A549 (cell line): Measurements from ENCODE around the gene NKAIN2. TPM values are rescaled to one million over a fixed set of nuclear protein-coding genes. Genes with fewer than 3 reads are reported as not detected.

Source experiments
- ATAC-seq, 2 experiments: fragments of 200-7000 bp in 1 of 2; fragments of >200 bp in 1 of 2; cut with Nextera tagmentation in 1 of 2; cut with Tn5 transposase in 1 of 2; 3 replicates each; pipeline versions ENCODE4 v1.8.0 to v1.9.1; 2018 to 2020; ENCODE audit warnings: mild to moderate bottlenecking in 1 of 2, moderate library complexity in 1 of 2
- CTCF ChIA-PET: fragments of 300-600 bp; sonication (Branson Sonifier 250); formaldehyde crosslinking; extraction: SDS; loops from one replicate; lab custom pipeline; 2021; ENCODE audit warnings: antibody characterized with exemption, inconsistent platforms; lab: Yijun Ruan, JAX
- POLR2A ChIA-PET: fragments of 350-600 bp; formaldehyde crosslinking; extraction: SDS; loops from one replicate; lab custom pipeline; 2021; ENCODE audit warnings: antibody characterized with exemption, inconsistent platforms; lab: Yijun Ruan, JAX
- DNase-seq, 2 experiments: peaks; one replicate each; pipeline versions ENCODE4 v3.0.0 to v3.0.0-alpha.2; 2011 to 2016; ENCODE audit warnings: low read depth in 1 of 2, low spot score in 1 of 2
- FAIRE-seq: peaks from 2 replicates; lab custom pipeline; 2011; peaks lifted over from hg19 to GRCh38; lab: Jason Lieb, UNC
- H3K27ac ChIP-seq, 2 experiments: fragments of >200 bp; sonication (Bioruptor Twin); formaldehyde crosslinking; 3 replicates each; pipeline ENCODE4 v1.5.1; 2016 to 2017
- H3K4me1 ChIP-seq: fragments of >200 bp; sonication (Bioruptor Twin); formaldehyde crosslinking; 3 replicates; pipeline ENCODE4 v1.6.1; 2016
- H3K4me2 ChIP-seq: fragments of >200 bp; sonication (Bioruptor Twin); formaldehyde crosslinking; 3 replicates; pipeline ENCODE4 v1.6.1; 2016
- H3K4me3 ChIP-seq: fragments of >200 bp; sonication (Bioruptor Twin); formaldehyde crosslinking; 3 replicates; pipeline ENCODE4 v1.5.1; 2016
- H3K9me3 ChIP-seq: fragments of >200 bp; sonication (Bioruptor Twin); formaldehyde crosslinking; 3 replicates; pipeline ENCODE4 v1.6.1; 2016
- CHD2 ChIP-seq: fragments of 150-350 bp; IDR thresholded peaks from 2 replicates; pipeline ENCODE4 v1.6.1; 2014; ENCODE audit warnings: low read length; ENCODE audit not compliant: partially characterized antibody
- EHF ChIP-seq: fragments of 250-450 bp; sonication (Bioruptor Pico); IDR thresholded peaks from 2 replicates; pipeline ENCODE4 v1.5.0; 2020; ENCODE audit warnings: mild to moderate bottlenecking
- EP300 ChIP-seq, 2 experiments: fragments of >200 bp; sonication (Bioruptor Twin); formaldehyde crosslinking; IDR thresholded peaks; 2 replicates in 1 of 2; 3 replicates in 1 of 2; pipeline ENCODE4 v1.6.1; 2016 to 2017
- ESRRA ChIP-seq: fragments of 150-350 bp; IDR thresholded peaks from 2 replicates; pipeline ENCODE4 v1.6.1; 2014; ENCODE audit warnings: mild to moderate bottlenecking, low read length, borderline replicate concordance
- FOXS1 ChIP-seq: fragments of 250-450 bp; sonication (Bioruptor Pico); IDR thresholded peaks from 2 replicates; pipeline ENCODE4 v1.5.0; 2020; ENCODE audit warnings: mild to moderate bottlenecking, moderate library complexity
- GATA3 ChIP-seq: IDR thresholded peaks from 2 replicates; pipeline ENCODE4 v1.6.1; 2012; ENCODE audit warnings: borderline replicate concordance
- HEYL ChIP-seq: fragments of 250-450 bp; sonication (Bioruptor Pico); IDR thresholded peaks from 2 replicates; pipeline ENCODE4 v1.8.0; 2021; ENCODE audit warnings: mild to moderate bottlenecking, moderate library complexity
- HOXB5 ChIP-seq: fragments of 250-450 bp; sonication (Bioruptor Pico); IDR thresholded peaks from 2 replicates; pipeline ENCODE4 v1.5.0; 2020; ENCODE audit warnings: mild to moderate bottlenecking, moderate library complexity
- JUN ChIP-seq, 2 experiments: fragments of >200 bp; sonication (Bioruptor Twin); formaldehyde crosslinking; IDR thresholded peaks; 2 replicates in 1 of 2; 3 replicates in 1 of 2; pipeline ENCODE4 v1.6.1; 2016 to 2017
- JUNB ChIP-seq: fragments of >200 bp; sonication (Bioruptor Twin); formaldehyde crosslinking; IDR thresholded peaks from 2 replicates; pipeline ENCODE4 v1.6.1; 2016
- KDM1A ChIP-seq: fragments of 200-600 bp; sonication (generic); IDR thresholded peaks from 2 replicates; pipeline ENCODE4 v1.6.1; 2016; ENCODE audit warnings: low read depth, mild to moderate bottlenecking
- KDM5A ChIP-seq: fragments of 200-600 bp; sonication (generic); IDR thresholded peaks from 2 replicates; pipeline ENCODE4 v1.6.1; 2016; ENCODE audit warnings: antibody characterized with exemption, mild to moderate bottlenecking
- NR3C1 ChIP-seq: fragments of >200 bp; sonication (Bioruptor Twin); formaldehyde crosslinking; IDR thresholded peaks from 3 replicates; pipeline ENCODE4 v1.6.1; 2017
- PBX3 ChIP-seq: IDR thresholded peaks from 2 replicates; pipeline ENCODE4 v1.6.1; 2012
- RAD21 ChIP-seq, 2 experiments: fragments of >200 bp in 1 of 2; sonication (Bioruptor Twin) in 1 of 2; formaldehyde crosslinking in 1 of 2; IDR thresholded peaks in 1 of 2; conservative IDR thresholded peaks in 1 of 2; 2 replicates in 1 of 2; 3 replicates in 1 of 2; pipeline ENCODE4 v1.6.1; 2012 to 2018; ENCODE audit warnings: inconsistent platforms in 1 of 2
- TP53 ChIP-seq: fragments of 250-450 bp; sonication (Bioruptor Pico); IDR thresholded peaks from 2 replicates; pipeline ENCODE4 v1.5.0; 2021; ENCODE audit warnings: mild to moderate bottlenecking, moderate library complexity
- USF2 ChIP-seq: fragments of 450-650 bp; IDR thresholded peaks from 2 replicates; pipeline ENCODE4 v1.6.1; 2014; ENCODE audit warnings: antibody characterized with exemption
- ZC3H11A ChIP-seq: fragments of 450-650 bp; IDR thresholded peaks from 2 replicates; pipeline ENCODE4 v1.6.1; 2014; ENCODE audit warnings: antibody characterized with exemption, mild to moderate bottlenecking
- WGBS: methylation state at CpG from one replicate; pipeline ENCODE4 v1.1.6; 2017; ENCODE audit errors: missing lambda C conversion rate; 5-methylcytosine and 5-hydroxymethylcytosine counted together
- polyA plus RNA-seq, 4 experiments: library from polyadenylated mRNA; depleted of rRNA in 3 of 4; stranded (reverse); fragments of >200 nt; fragmentation: RNase III in 1 of 4; extraction: RNeasy Plus Mini Kit Qiagen cat#74134 plus additional on column Dnase treatment in 1 of 4; gene quantifications; 2 replicates in 3 of 4; 3 replicates in 1 of 4; pipeline ENCODE4 v1.2.3, GENCODE V29; 2011 to 2017

NKAIN2 gene
- polyA plus RNA-seq, 2 of the 4 experiments (the other 2 are of a cell fraction), result not detected

GRCh38 chr6:123769431-123769830 is 34.2 kb upstream of the NKAIN2 start:
- Histone ChIP-seq H3K4me1 (no peaks in the 10 kb centered on the region), H3K4me3 (no peak overlapping the region), H3K27ac (no peak overlapping the region), H3K9me3 (no peaks in the 10 kb centered on the region), H3K4me2 (no peak overlapping the region)
- ChIA-PET POLR2A (no interaction called here), CTCF (no interaction called here)
- WGBS, result 15% methylated on average over 2 of the region's 2 CpGs
- FAIRE-seq, result no peak
- no peak for ATAC-seq
- no peak for DNase-seq
- TF ChIP-seq GATA3 (no peak), HOXB5 (CRISPR knock-in tag) (no peak), USF2 (no peak), ESRRA (no peak)

DNA sequence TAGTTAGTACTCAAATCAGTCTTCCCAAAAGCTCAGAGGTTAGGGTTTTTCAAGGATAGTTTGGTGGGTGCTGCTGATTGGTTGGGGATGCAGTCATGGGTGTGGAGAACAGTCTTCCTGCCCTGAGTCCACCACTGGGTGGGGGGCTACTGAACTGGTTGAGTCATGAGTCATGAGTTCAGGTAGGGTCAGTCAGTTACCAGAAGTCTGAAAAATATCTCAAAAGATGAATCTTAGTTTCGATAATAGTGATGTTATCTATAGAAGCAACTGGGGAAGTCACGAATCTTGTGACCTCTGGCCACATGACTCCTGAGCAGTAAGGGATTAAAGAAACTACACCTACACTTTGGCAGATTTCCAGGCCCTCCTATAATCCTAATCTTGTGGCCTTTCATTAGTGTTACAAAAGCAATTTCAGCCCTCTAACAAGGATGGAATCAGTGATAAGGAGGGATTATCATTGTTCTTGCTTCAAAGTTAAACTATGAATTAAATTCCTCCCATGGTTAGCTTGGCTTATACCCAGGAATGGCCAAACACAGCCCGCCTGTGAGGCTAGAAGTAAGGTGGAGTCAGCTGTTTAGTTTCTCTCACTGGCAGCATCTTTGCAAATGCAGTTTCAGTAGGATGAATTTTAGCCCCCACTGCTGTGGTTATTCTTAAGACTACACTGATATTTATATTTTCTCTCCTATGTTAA is 33.3 kb upstream of the NKAIN2 start:
- WGBS, result 0% methylated on average over 3 of the region's 3 CpGs
- no peak for DNase-seq
- no peaks in the 10 kb centered on the region for H3K9me3 ChIP-seq

DNA sequence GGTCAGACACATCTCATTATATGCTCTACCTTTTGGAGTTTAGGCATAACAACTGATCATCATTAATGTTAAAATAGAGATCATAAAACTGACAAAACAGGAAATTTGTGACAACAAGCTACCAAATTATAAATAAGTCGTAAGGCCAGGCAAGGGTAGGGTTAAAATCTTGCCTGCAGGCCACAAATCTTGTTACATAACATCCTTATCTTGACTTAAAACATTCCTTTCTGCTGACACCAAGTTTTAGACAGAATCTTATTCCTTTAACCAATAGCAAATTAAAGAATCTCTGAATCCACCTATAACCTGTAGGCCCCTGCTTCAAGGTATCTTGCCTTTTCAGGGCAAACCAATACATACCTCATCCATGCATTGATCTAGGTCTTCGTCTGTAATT is 32.5 kb upstream of the NKAIN2 start:
- ATAC-seq, result no peak
- ChIA-PET POLR2A (no interaction called here), CTCF (no interaction called here)
- Histone ChIP-seq H3K4me3 (no peak overlapping the region), H3K4me1 (no peaks in the 10 kb centered on the region), H3K4me2 (no peak overlapping the region), H3K9me3 (no peaks in the 10 kb centered on the region), H3K27ac (no peak overlapping the region)
- TF ChIP-seq ESRRA (no peak), RAD21 (conservative IDR thresholded peaks at IDR 0.05 in 1 of 2, IDR thresholded peaks at IDR 0.05 in 1 of 2) (no peak)
- FAIRE-seq, result no peak
- no peak for DNase-seq
- 3% methylated on average over 2 of the region's 2 CpGs for WGBS

More for the DNA sequence above, 33.3 kb upstream of the NKAIN2 start:
- H3K27ac ChIP-seq, result no peak overlapping the region
- H3K4me2 ChIP-seq, result no peak overlapping the region
- H3K4me1 ChIP-seq, result no peaks in the 10 kb centered on the region
- ATAC-seq (no peak), FAIRE-seq (no peak)
- no peak for TF ChIP-seq HEYL (CRISPR knock-in tag)
- TF ChIP-seq EHF (CRISPR knock-in tag), result no peak
- TF ChIP-seq KDM1A, result no peak
- TF ChIP-seq NR3C1, result no peak
- no peak for TF ChIP-seq JUNB
- TF ChIP-seq TP53 (CRISPR knock-in tag), result no peak
- no peak for TF ChIP-seq CHD2
- no peak for TF ChIP-seq ZC3H11A
- TF ChIP-seq EP300 (IDR thresholded peaks at IDR 0.05), result no peak
- no peak for TF ChIP-seq FOXS1
- TF ChIP-seq KDM5A, result no peak
- TF ChIP-seq JUN (IDR thresholded peaks at IDR 0.05), result no peak
- ChIA-PET CTCF (no interaction called here), POLR2A (no interaction called here)
- no peak overlapping the region for H3K4me3 ChIP-seq

DNA sequence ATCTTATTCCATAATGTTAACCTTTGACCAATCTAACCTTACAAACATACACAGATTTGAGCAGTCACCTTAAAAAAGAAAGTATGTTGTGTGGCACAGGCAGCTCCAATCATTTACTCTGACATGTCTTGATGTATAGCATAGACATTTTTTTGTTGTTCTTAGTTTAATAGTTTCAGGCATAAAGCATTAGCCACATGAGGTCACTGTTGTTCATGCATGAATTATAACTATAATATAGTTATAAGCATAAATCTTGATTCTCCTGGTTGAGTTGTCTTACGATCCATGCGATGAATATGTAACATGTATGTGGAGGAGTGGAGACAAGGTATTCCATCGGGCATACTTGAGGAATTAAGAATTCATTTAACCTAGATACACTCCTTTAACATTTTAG is 26.1 kb upstream of the NKAIN2 start:
- FAIRE-seq (no peak), DNase-seq (no peak), ATAC-seq (no peak)
- Histone ChIP-seq H3K4me2 (no peak overlapping the region), H3K4me1 (no peaks in the 10 kb centered on the region), H3K27ac (no peak overlapping the region), H3K4me3 (no peak overlapping the region), H3K9me3 (no peaks in the 10 kb centered on the region)
- TF ChIP-seq PBX3 (no peak), RAD21 (conservative IDR thresholded peaks at IDR 0.05 in 1 of 2, IDR thresholded peaks at IDR 0.05 in 1 of 2) (0 out of 5 replicates have a peak, but pooled peaks of 1 of the 2 experiments have one; percentile 16)
- ChIA-PET CTCF (interaction anchor here (2.1 kb wide), 1 partner anchor 25 kb away, joined by 5 read pairs; no protein-coding TSS in a partner anchor), POLR2A (no interaction called here)
- WGBS, result 8% methylated on average over 3 of the region's 3 CpGs
